GM15510 (cell line): ENCODE results near the gene SIGLEC10.

Experiments used
- POLR2A ChIP-seq: IDR thresholded peaks from 3 replicates; pipeline ENCODE4 v1.6.1; 2011; ENCODE audit warnings: borderline replicate concordance; ENCODE audit not compliant: insufficient read length; ENCODE audit errors: extremely low read depth

The SIGLEC10 gene

DNA sequence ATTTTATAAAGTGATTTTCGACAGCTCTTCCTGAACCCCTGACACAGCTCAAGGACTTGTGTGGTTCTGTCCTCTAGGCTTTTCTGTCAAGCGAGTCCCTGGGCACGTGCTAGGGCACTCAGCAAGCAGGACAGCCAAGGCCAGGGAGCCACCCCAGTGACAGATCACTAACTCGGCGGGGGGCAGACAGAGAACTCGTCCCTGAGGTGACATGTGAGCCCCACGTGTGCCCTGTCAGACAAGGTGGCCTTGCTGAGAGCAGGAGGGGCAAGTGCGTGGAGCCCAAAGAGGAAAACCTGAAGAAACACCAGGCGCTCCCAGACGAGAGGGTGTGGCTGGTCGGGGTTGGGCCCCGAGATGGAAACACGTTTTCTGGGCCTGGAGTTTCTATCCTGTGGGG is 56.2 kb downstream of the SIGLEC10 start:
- no peak for TF ChIP-seq POLR2A
